Measurements from ENCODE around the gene DCDC1.

GRCh38 chr11:31060880-31061279, 308.7 kb downstream of the DCDC1 start:
- TF ChIP-seq EZH2 (IDR thresholded peaks at IDR 0.05) (no peak), POLR2AphosphoS5 (IDR thresholded peaks at IDR 0.05; ENCODE audit: borderline replicate concordance, low read depth, low read length) (no peak)

Data from SK-N-MC (cell line).